ENCODE results near the gene SMPD3. TPM values are rescaled to one million over a fixed set of nuclear protein-coding genes. Genes with fewer than 3 reads are reported as not detected.

Gene SMPD3
- total RNA-seq, 1 experiment from 2014 or later, result 0.70 TPM

DNA sequence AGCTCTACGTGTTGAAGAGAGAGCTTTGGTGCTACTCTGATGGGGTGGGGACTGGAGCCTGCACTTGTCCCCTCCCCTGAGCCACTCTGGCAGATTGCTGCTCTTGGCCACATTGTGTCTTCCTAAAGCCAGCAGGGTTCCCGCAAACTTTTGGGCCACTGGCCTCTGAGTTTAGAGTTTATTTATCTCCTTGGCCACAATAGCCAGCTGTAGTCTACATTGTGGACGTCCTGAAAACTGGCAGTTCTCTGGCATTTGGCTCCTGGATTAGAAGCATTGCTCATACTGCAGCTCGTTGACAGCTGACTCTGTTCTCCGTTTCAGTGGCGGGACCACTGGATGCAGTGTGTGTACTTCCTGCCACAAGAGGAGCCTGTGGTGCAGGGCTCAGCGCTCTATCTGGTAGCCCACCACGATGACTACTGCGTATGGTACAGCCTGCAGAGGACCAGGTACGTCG, 102.9 kb downstream of the SMPD3 start:
- Histone ChIP-seq H3K18ac (ENCODE audit: insufficient read length, low read depth, low read length) (no peak overlapping the region), H4K8ac (replicated peaks; ENCODE audit: insufficient read length, low read depth, low read length) (no peak overlapping the region), H2BK5ac (ENCODE audit: insufficient read length, low read length) (no peak overlapping the region), H2BK20ac (ENCODE audit: low read depth, low read length, poor library complexity, severe bottlenecking) (no peak overlapping the region), H3K14ac (ENCODE audit: insufficient read depth, low read length) (no peak overlapping the region), H3T11ph (ENCODE audit: low read length) (no peak overlapping the region), H3K4ac (ENCODE audit: low read depth, low read length) (no peak overlapping the region), H2BK15ac (ENCODE audit: low read depth, low read length) (no peak overlapping the region), H4K20me1 (ENCODE audit: control insufficient read depth, insufficient read depth, insufficient read length) (peaks cover 3% of the 10 kb centered on the region), H2BK120ac (ENCODE audit: low read depth, low read length, poor library complexity, severe bottlenecking) (no peak overlapping the region), H3K4me2 (ENCODE audit: insufficient read depth, insufficient read length, low read length) (no peak overlapping the region), H3K79me1 (ENCODE audit: insufficient read depth, low read depth, low read length, poor library complexity, severe bottlenecking) (no peaks in the 10 kb centered on the region), H3K79me2 (ENCODE audit: insufficient read depth, low read length) (no peaks in the 10 kb centered on the region), H2AK5ac (ENCODE audit: insufficient read length, low read length) (no peak overlapping the region), H3K9ac (ENCODE audit: extremely low read depth, insufficient read length, low read length) (no peak overlapping the region), H2AFZ (ENCODE audit: low read length) (no peak overlapping the region), H3K23ac (ENCODE audit: insufficient read length, low read depth, low read length) (no peak overlapping the region), H3K56ac (ENCODE audit: insufficient read length, low read depth, low read length) (no peak overlapping the region), H2BK12ac (ENCODE audit: insufficient read length, low read depth, low read length) (no peak overlapping the region), H3K9me3 (ENCODE audit: control insufficient read depth, low read depth, low read length) (no peaks in the 10 kb centered on the region), H3K27me3 (ENCODE audit: insufficient read depth, low read length) (no peaks in the 10 kb centered on the region), H3K23me2 (ENCODE audit: insufficient read length, low read depth, low read length, poor library complexity, severe bottlenecking) (no peaks in the 10 kb centered on the region), H4K91ac (ENCODE audit: insufficient read length, low read depth, low read length) (no peak overlapping the region), H3K4me1 (ENCODE audit: insufficient read depth, low read length) (no peaks in the 10 kb centered on the region), H4K5ac (ENCODE audit: insufficient read length, low read depth, low read length) (no peak overlapping the region), H3K27ac (ENCODE audit: insufficient read length, low read depth, low read length) (no peak overlapping the region)
- peaks cover 24 to 82% (median 65%) of the 10 kb centered on the region in 3 experiments; a peak in 6 of 7 replicates for H3K36me3 Mint-ChIP-seq (ENCODE audit: insufficient read depth in 1 of 3, low read depth in 3 of 3)
- peaks cover 5 to 8% of the 10 kb centered on the region in 2 experiments for H3K4me1 Mint-ChIP-seq
- DNase-seq, result no peak
- no peak overlapping the region for H3K27ac Mint-ChIP-seq
- TF ChIP-seq, protein P1, sequence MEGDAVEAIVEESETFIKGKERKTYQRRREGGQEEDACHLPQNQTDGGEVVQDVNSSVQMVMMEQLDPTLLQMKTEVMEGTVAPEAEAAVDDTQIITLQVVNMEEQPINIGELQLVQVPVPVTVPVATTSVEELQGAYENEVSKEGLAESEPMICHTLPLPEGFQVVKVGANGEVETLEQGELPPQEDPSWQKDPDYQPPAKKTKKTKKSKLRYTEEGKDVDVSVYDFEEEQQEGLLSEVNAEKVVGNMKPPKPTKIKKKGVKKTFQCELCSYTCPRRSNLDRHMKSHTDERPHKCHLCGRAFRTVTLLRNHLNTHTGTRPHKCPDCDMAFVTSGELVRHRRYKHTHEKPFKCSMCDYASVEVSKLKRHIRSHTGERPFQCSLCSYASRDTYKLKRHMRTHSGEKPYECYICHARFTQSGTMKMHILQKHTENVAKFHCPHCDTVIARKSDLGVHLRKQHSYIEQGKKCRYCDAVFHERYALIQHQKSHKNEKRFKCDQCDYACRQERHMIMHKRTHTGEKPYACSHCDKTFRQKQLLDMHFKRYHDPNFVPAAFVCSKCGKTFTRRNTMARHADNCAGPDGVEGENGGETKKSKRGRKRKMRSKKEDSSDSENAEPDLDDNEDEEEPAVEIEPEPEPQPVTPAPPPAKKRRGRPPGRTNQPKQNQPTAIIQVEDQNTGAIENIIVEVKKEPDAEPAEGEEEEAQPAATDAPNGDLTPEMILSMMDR (conservative IDR thresholded peaks at IDR 0.05), result no peak
- H3K4me3 Mint-ChIP-seq, result no peak overlapping the region
- H3K27me3 Mint-ChIP-seq (ENCODE audit: low read depth), result no peaks in the 10 kb centered on the region
- WGBS (ENCODE audit: extremely low coverage, insufficient read length, low lambda C conversion rate), result no CpG with 5 or more reads among the region's 11 CpGs
- H3K9me3 Mint-ChIP-seq, result no peaks in the 10 kb centered on the region; a peak in 1 of 5 replicates
